ENCODE results near the gene FBXW5. TPM values are rescaled to one million over a fixed set of nuclear protein-coding genes. Genes with fewer than 3 reads are reported as not detected.

The FBXW5 gene
- polyA plus RNA-seq, 1 donor from 2014 or later = 138 TPM

GRCh38 chr9:136942112-136942880 lies 2.2 kb downstream of the FBXW5 start:
- no peaks in the 10 kb centered on the region for H3K27me3 ChIP-seq (ENCODE audit: insufficient read depth, low read depth, low read length)
- H3K27ac ChIP-seq (ENCODE audit: low read length) = no peak overlapping the region
- H3K79me2 ChIP-seq (replicated peaks; ENCODE audit: insufficient read depth, low read length) = peaks cover 8% of the 10 kb centered on the region
- H2AFZ ChIP-seq (ENCODE audit: low read depth, low read length) = no peak overlapping the region
- H4K20me1 ChIP-seq (ENCODE audit: insufficient read depth) = no peaks in the 10 kb centered on the region
- H3K9ac ChIP-seq (ENCODE audit: low read length) = no peak overlapping the region
- no peak for TF ChIP-seq EZH2 (IDR thresholded peaks at IDR 0.05; ENCODE audit: borderline replicate concordance, insufficient read depth, low read length, poor library complexity, severe bottlenecking)
- H3F3A ChIP-seq (ENCODE audit: insufficient read depth, low read length, poor library complexity, severe bottlenecking) = no peaks in the 10 kb centered on the region
- peak overlapping the region; percentile 97 for H3K4me3 ChIP-seq (ENCODE audit: low read length)
- H3K36me3 ChIP-seq (ENCODE audit: insufficient read depth, low read length) = peaks cover 6% of the 10 kb centered on the region
- no peaks in the 10 kb centered on the region for H3K9me3 ChIP-seq (ENCODE audit: low read length)
- no peak overlapping the region for H3K4me2 ChIP-seq (ENCODE audit: low read length)
- H3K9me2 ChIP-seq (ENCODE audit: insufficient read depth, low read length) = no peaks in the 10 kb centered on the region

- Histone ChIP-seq H3K9me3 (ENCODE audit: low read length) (no peaks in the 10 kb centered on the region), H3K9ac (ENCODE audit: low read length) (no peak overlapping the region), H3F3A (ENCODE audit: insufficient read depth, low read length, poor library complexity, severe bottlenecking) (no peaks in the 10 kb centered on the region), H3K4me3 (ENCODE audit: low read length) (no peak overlapping the region), H3K4me2 (ENCODE audit: low read length) (no peak overlapping the region), H4K20me1 (ENCODE audit: insufficient read depth) (no peaks in the 10 kb centered on the region), H3K9me2 (ENCODE audit: insufficient read depth, low read length) (no peaks in the 10 kb centered on the region), H3K36me3 (ENCODE audit: insufficient read depth, low read length) (peaks cover 6% of the 10 kb centered on the region), H3K79me2 (replicated peaks; ENCODE audit: insufficient read depth, low read length) (peaks cover 8% of the 10 kb centered on the region), H3K27me3 (ENCODE audit: insufficient read depth, low read depth, low read length) (no peaks in the 10 kb centered on the region), H2AFZ (ENCODE audit: low read depth, low read length) (no peak overlapping the region), H3K27ac (ENCODE audit: low read length) (no peak overlapping the region)
- no peak for TF ChIP-seq RAD21 (conservative IDR thresholded peaks at IDR 0.05)
- no peak for TF ChIP-seq MXI1 (conservative IDR thresholded peaks at IDR 0.05; ENCODE audit: poor library complexity, severe bottlenecking)
Measured at GRCh38 chr9:136941231-136942111, 3.1 kb downstream of the FBXW5 start.

- H3F3A ChIP-seq (ENCODE audit: insufficient read depth, low read length, poor library complexity, severe bottlenecking) = no peaks in the 10 kb centered on the region
- no peak overlapping the region for H3K27ac ChIP-seq (ENCODE audit: low read length)
- H3K9me2 ChIP-seq (ENCODE audit: insufficient read depth, low read length) = no peaks in the 10 kb centered on the region
- H3K36me3 ChIP-seq (ENCODE audit: insufficient read depth, low read length) = peaks cover 6% of the 10 kb centered on the region
- H3K9me3 ChIP-seq (ENCODE audit: low read length) = no peaks in the 10 kb centered on the region
- no peaks in the 10 kb centered on the region for H3K27me3 ChIP-seq (ENCODE audit: insufficient read depth, low read depth, low read length)
- TF ChIP-seq TAF1 (IDR thresholded peaks at IDR 0.05; ENCODE audit: low read depth) = no peak
- TF ChIP-seq MXI1 (conservative IDR thresholded peaks at IDR 0.05; ENCODE audit: poor library complexity, severe bottlenecking) = no peak
- no peak for TF ChIP-seq EP300 (conservative IDR thresholded peaks at IDR 0.05; ENCODE audit: poor library complexity, severe bottlenecking)
- no peak for TF ChIP-seq RAD21 (conservative IDR thresholded peaks at IDR 0.05)
- no peak for TF ChIP-seq POLR2AphosphoS5 (IDR thresholded peaks at IDR 0.05)
- no peak for TF ChIP-seq CTCF (IDR thresholded peaks at IDR 0.05; ENCODE audit: poor library complexity, severe bottlenecking)
- no peak for TF ChIP-seq EZH2 (IDR thresholded peaks at IDR 0.05; ENCODE audit: borderline replicate concordance, insufficient read depth, low read length, poor library complexity, severe bottlenecking)
- TF ChIP-seq REST (IDR thresholded peaks at IDR 0.05; ENCODE audit: borderline replicate concordance) = no peak
- TF ChIP-seq SMC3 (conservative IDR thresholded peaks at IDR 0.05; ENCODE audit: poor library complexity) = no peak
- H3K9ac ChIP-seq (ENCODE audit: low read length) = no peak overlapping the region
- H4K20me1 ChIP-seq (ENCODE audit: insufficient read depth) = no peaks in the 10 kb centered on the region
- peaks cover 8% of the 10 kb centered on the region for H3K79me2 ChIP-seq (replicated peaks; ENCODE audit: insufficient read depth, low read length)
- H2AFZ ChIP-seq (ENCODE audit: low read depth, low read length) = no peak overlapping the region
- no peak overlapping the region for H3K4me2 ChIP-seq (ENCODE audit: low read length)
- H3K4me3 ChIP-seq (ENCODE audit: low read length) = no peak overlapping the region
Measured at GRCh38 chr9:136940526-136941230, 3.9 kb downstream of the FBXW5 start.
